Activated T-helper 9 cell treated with anti-CD3 and anti-CD28 coated beads, Interleukin-2, amount 50 U/mL, for 16 hours (primary cell): ENCODE measurements around the gene CENPVL1.
A peak's percentile ranks its signal among the peaks of the same experiment; 100 is the strongest.
"Not testable (repeated sequence)": the region's sequence is repeated elsewhere in the genome, so short reads cannot be mapped to it uniquely, and the experiment has no call there.

Experiments used
- DNase-seq: peaks from one replicate; pipeline ENCODE4 v3.0.0-alpha.2; 2020; ENCODE audit warnings: low read depth

The CENPVL1 gene

DNA sequence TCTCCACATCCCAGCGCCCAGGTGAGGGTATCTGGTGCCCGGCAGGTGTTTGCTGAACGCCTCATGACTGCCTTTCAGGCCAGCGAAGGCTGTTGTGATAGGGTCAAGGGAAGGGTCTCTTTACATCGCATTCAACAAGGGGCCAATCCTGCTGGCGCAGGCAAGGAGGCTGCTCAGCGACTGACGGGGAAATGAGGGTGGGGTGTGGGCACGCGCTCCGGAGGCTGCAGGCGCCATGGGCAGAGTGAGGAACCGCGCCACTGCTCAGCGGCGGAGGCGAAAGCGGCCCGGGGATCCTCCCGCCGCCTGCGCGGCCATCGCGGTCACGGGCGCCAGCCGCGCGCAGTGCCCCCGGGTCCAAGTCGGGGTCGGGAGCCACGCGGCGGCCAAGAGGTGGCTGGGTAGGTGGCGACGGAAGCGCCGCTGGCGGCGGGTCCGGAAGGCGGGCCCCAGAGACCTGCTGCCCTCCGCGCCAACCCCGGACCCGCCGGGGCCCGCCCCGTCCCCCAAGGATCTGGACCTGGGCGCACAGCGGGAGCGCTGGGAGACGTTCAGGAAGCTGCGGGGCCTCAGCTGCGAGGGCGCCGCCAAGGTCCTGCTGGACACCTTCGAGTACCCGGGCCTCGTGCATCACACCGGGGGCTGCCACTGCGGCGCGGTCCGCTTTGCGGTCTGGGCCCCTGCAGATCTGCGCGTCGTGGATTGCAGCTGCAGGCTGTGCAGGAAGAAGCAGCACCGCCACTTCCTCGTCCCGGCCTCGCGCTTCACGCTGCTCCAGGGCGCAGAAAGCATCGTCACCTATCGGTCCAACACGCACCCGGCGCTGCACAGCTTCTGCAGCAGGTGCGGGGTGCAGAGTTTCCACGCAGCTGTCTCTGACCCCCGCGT lies at the start of gene CENPVL1:
Gene CENPVL1 (plus strand): TSS at position 236 of the 888 bp plus-strand sequence. CDS start 0 bp downstream, at position 236.
- not testable (repeated sequence) for DNase-seq

DNA sequence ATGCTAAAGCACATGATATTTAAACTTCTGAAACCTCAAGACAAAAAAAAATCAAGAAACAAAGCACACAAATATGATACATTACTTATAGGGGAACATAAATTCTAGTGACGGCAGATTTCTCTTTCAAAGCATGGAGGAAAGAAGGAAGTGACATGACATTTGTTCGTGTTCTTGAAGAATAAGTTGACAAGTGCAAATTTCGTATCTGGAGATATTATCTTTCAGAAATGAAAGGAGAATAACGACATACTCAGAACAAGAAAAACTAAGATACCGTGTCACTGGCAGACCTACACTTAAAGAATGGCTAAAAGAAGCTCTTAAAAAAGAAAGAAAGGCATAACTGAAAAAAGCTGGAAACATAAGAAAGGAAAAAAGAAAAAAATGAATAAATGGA lies 44.3 kb upstream of the CENPVL1 start:
- no peak for DNase-seq

DNA sequence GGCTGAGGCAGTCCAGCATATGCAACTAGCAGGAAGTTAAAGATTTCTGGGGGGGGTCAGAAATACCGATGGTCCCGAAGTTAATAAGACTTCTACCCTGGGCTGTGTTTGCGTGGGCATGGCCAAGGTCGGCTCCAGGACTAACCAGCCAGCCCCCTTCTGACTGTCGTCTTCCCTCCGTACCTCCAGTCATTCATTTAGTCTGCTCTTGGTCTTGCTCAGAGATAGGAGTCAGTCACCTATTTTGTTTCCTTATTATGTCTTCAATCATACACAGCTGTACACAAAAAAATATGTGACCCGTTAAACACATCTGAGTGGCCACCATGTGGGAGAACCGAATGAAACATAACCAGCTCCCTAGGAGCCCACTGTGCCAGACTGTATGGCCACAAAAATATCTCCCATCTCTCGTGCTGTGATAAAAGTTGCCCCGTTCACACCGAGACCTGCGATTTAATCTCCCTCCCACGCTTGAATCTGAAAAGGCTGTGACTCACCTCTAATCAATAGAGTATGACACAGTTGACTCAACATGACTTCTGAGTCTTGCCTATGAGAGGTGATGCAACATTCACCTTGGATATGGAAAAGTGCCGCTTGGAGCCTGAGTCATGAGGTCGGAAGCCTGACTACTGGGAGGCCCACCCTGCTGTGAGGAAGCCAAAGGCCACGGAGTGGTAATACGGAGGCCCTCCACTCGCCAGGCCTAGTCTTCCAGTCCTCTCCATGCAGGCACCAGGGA lies 30.5 kb upstream of the CENPVL1 start:
- not testable (repeated sequence) for DNase-seq

DNA sequence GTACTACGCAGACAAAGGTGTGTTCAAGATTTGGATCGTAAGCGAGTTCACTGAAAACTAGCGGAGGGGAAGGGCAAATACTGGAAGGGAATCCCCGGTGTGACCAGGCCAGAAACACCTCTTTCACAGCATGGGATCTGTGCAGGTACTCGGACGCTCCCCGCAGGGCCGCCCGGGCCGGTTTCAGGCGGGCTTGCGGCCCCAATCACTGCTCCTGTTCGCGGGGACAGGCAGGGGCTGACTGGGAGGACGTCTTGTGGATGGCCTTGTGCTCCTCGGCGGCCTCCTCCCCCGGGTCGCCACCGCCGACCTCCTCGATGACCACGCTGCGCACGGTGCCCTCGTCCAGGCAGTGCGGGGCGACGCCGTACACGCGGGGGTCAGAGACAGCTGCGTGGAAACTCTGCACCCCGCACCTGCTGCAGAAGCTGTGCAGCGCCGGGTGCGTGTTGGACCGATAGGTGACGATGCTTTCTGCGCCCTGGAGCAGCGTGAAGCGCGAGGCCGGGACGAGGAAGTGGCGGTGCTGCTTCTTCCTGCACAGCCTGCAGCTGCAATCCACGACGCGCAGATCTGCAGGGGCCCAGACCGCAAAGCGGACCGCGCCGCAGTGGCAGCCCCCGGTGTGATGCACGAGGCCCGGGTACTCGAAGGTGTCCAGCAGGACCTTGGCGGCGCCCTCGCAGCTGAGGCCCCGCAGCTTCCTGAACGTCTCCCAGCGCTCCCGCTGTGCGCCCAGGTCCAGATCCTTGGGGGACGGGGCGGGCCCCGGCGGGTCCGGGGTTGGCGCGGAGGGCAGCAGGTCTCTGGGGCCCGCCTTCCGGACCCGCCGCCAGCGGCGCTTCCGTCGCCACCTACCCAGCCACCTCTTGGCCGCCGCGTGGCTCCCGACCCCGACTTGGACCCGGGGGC lies 28.2 kb upstream of the CENPVL1 start:
- DNase-seq, result not testable (repeated sequence)

DNA sequence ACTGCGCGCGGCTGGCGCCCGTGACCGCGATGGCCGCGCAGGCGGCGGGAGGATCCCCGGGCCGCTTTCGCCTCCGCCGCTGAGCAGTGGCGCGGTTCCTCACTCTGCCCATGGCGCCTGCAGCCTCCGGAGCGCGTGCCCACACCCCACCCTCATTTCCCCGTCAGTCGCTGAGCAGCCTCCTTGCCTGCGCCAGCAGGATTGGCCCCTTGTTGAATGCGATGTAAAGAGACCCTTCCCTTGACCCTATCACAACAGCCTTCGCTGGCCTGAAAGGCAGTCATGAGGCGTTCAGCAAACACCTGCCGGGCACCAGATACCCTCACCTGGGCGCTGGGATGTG lies 27.6 kb upstream of the CENPVL1 start, which contains the start of gene CENPVL2:
Gene CENPVL2 (minus strand): TSS at position 112 of the 343 bp plus-strand sequence. CDS start 0 bp downstream, at position 112.
- not testable (repeated sequence) for DNase-seq

DNA sequence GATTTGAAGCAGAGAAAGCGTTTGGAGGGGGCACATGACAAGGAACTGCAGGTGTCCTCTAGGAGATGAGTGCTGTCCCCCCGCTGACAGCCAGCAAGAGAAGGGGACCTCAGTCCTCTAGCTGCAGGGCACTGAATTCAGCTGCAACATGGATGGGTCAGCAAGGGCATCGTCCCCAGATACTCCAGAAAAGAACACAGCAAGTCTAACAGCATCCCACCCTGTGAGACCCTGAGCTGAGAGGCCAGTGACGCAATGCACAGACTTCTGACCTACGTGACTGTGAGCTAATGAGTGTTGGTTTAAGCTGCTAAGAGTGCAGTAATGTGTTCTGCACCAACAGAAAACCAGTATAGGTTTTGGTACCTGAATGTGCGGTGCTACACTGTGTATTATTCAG lies 16.1 kb upstream of the CENPVL1 start:
- DNase-seq, result no peak

DNA sequence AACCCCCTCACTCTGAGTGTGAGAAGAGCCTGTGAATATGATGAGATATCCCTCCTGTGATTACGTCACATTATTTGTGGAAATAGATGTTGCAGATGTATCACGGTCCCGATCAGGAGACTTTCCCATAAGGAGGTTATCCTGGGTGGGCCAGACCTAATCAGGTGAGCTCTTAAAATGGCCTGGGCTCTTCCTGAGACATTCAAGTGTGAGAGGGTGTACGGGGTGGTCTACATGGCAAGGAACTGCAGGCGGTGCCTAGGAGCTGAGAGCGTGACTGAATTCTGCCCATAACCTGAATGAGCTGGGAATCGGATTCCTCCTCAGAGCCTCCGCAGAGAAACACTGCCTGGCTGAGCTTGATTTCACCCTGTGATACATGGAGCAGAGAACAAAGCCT lies 12.9 kb upstream of the CENPVL1 start:
- no peak for DNase-seq

DNA sequence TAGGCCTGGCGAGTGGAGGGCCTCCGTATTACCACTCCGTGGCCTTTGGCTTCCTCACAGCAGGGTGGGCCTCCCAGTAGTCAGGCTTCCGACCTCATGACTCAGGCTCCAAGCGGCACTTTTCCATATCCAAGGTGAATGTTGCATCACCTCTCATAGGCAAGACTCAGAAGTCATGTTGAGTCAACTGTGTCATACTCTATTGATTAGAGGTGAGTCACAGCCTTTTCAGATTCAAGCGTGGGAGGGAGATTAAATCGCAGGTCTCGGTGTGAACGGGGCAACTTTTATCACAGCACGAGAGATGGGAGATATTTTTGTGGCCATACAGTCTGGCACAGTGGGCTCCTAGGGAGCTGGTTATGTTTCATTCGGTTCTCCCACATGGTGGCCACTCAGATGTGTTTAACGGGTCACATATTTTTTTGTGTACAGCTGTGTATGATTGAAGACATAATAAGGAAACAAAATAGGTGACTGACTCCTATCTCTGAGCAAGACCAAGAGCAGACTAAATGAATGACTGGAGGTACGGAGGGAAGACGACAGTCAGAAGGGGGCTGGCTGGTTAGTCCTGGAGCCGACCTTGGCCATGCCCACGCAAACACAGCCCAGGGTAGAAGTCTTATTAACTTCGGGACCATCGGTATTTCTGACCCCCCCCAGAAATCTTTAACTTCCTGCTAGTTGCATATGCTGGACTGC lies 2.8 kb downstream of the CENPVL1 start:
- DNase-seq, result not testable (repeated sequence)

DNA sequence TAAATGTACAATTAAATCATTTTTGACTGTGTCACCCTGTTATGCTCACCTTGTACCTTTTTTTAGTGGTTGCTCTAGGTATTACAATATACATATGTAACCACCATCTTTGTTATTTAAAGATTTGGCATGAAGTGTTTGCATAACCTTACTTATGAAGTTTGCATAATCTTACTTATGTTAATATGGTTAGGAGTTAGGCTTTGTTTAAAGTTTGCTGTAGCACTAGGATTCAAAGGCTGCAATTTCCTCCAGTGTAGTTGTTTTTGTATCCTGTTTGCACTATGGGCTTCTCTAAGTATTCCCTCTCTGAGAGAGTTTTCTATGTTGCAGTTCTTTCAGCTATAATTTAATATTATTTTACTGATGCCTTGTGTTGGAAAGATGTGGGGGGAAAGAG lies 17.9 kb downstream of the CENPVL1 start:
- DNase-seq, result no peak

DNA sequence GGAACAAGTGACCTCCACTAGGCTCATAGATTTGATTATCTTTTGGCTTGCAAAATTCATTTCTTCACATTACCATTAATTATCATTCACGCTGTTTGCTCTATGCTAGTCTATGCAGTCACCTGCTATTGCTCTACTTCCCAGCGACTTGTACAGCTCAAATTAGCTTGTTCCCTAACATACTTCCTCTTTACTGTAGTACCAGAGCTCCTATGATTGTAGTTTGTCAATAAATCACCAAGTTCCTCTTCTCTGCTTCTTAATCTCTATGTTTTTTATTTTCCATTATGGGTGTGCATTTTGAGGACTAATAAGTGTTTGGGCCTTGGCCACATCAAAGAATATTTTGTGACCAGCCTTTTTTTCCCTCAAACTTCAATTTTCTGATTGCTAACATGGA lies 26.8 kb downstream of the CENPVL1 start:
- DNase-seq, result no peak

DNA sequence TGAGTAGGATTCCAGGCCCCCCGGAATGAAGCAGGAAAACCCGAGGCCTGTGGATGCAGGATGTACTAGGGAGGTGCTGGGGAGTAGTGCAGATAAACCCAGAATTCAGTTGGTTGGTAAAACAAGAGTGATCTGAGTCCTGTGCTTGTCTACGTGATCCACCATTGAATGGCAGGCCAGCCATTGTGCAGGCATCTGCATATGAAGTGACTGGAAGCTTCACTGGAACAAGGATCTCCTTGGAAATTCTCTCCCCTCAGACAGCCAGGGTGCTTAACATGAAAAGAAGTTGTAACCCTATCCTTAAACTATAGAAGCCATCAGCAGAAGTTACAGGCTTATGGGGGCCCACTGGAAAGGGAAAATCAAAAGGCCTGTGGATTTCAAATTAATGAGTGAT lies 32.3 kb downstream of the CENPVL1 start:
- no peak for DNase-seq

DNA sequence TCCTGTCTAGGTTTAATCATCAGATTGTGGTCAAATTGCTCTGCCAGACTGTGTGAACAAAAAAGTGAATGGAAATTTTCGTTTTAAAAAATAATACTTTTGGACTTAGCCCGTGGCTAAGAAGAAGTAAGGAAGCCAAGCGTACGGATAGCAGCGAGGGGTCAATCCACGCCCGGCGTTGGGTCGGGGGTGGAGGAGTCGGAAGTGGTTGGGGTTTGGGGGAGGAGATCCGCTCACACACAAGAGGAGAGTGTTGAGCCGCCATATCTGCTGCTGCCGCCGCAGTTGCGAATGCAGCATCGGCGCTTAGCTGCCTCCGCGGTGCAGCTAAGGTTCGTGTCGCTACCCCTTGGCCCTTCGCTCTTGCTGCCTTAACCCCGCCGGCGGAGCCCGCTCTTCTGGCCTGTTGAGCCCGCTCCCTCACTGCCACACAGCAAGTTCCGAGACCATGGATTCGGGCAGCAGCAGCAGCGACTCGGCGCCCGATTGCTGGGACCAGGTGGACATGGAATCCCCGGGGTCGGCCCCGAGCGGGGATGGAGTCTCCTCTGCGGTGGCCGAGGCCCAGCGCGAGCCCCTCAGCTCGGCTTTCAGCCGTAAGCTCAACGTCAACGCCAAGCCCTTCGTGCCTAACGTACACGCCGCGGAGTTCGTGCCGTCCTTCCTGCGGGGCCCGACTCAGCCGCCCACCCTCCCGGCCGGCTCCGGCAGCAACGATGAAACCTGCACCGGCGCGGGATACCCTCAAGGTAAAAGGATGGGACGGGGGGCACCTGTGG lies 33.1 kb downstream of the CENPVL1 start, which contains the start of gene GSPT2:
Gene GSPT2 (plus strand): TSS at position 264 of the 779 bp plus-strand sequence. CDS start 185 bp downstream, at position 449.
- peak; percentile 25 for DNase-seq

DNA sequence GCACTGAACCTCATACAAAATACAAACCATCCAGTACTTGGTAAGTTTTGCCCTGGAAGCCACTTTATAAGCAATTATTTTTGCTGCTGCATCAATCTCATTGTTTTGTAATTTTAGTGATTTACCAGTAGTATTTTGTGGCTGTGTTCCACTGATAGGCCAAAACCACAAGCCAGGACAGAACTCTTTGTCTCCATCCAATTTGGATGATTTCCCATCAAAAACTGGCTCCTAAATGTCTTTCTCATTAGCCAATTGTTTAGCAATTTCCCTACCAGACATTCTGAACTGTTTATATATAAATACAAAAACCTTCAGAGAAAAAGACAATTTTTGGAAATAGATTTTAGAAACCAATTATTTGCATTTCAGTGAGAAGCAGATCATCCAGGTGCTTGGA lies 37.4 kb downstream of the CENPVL1 start:
- no peak for DNase-seq

DNA sequence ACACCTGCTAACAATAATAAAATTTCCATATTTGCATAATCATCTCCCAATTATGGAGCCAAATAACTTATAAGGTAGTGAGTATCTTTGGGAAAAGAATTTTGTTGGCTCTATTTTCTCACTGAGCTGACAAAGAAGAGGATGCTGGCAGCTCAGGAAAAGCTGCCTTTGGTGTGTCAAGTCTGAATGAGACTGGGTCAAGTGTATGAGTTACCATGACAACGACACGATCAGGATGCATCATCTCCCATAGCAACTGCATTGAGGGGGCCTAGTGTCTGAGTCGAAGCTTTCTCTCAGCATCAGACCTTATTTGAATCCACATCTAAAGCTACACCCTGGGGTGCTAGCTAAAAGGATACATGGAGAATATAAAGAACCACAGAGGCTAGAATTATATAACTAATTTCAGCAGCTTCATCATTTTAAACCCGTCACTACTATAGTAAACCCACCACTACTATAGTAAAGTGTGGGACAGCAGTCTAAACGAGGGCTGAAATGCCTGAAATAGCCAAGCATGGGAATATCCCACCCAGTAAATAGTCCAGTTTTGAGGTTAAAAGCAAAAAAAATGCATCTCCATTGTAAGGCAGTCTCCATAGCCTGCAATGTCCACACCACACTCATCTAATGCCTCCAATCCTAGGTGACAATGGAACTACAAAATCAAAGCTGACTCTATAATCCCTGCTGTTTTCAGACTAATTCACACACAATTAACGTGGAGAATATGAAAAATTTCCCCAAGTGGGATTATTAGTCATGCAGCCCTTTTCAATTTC lies 48.9 kb downstream of the CENPVL1 start:
- no peak for DNase-seq

DNA sequence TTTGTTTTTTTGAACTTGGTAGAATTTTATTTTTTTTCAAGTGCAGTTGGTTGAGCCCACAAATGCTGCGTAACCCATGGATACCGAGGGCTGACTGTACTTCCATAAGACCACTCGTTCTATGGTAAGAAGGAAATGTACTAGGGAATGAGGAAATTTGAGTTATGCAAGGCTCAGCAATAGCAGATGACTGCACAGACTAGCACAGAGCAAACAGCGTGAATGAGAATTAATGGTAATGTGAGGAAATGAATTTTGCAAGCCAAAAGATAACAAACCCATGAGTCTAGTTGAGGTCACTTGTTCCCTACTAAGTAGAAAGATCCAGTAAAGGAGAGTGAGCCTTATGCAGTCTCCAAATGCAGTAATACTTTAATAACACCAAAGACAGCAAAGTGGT lies 50.3 kb downstream of the CENPVL1 start:
- no peak for DNase-seq
